HG02870 (cell line): Measurements from ENCODE around the gene DEPDC1B.
"Not testable (repeated sequence)": the region's sequence is repeated elsewhere in the genome, so short reads cannot be mapped to it uniquely, and the experiment has no call there.

Experiments used
- ATAC-seq: cut with Tn5 transposase; IDR thresholded peaks from one replicate; pipeline ENCODE4 v1.9.1; 2021; ENCODE audit warnings: mild to moderate bottlenecking, moderate library complexity; ENCODE audit not compliant: unreplicated experiment

DEPDC1B gene

GRCh38 chr5:60587312-60587711 is 112.7 kb downstream of the DEPDC1B start:
- ATAC-seq, result not testable (repeated sequence)

DNA sequence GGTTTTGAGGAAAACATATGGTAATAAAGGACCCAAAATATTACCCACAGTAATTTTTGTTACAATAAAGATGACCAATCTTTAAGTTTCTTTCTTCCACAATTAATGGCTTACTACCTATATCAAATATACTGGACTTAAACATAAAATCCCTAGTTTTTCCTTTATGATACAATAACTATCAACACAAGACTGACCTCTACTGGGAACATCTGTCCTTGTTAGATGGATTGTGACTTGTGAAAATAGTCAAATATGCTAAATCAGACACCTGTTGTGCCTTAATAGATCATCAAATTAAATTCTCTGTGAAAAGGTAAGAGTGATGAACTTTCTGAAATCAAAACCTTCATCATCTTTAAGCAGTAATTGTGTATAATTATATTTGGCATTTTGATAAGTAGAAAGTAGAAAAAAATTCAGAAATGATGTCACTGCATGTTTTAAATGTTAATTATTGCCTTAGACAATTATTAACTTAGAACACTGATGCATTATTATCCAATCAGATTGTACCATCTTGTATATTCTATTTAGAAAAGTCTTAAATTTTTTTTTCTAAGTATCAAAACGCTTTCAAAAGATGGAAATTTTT is 113.6 kb downstream of the DEPDC1B start:
- no peak for ATAC-seq

DNA sequence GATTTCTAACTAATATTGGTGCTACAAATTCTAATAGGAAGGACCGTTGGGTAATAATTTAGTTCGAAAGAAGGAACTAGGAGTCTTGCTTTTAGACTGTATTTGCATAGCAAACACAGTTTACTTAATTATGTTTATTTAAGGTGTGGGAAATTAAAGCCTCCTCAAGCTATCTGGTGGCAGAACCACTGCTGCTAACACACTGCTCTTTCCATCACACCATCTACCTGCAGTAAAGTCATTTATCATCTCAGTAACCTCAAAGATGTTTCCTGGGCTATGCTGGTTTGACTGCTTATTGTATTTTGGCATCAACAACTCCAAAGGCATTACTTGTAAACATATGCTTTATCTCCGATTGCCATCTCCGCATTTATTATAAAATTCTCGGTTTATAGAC is 114.3 kb downstream of the DEPDC1B start:
- no peak for ATAC-seq

- no peak for ATAC-seq
These were observed 115.7 kb downstream of the DEPDC1B start for GRCh38 chr5:60584304-60584703.

DNA sequence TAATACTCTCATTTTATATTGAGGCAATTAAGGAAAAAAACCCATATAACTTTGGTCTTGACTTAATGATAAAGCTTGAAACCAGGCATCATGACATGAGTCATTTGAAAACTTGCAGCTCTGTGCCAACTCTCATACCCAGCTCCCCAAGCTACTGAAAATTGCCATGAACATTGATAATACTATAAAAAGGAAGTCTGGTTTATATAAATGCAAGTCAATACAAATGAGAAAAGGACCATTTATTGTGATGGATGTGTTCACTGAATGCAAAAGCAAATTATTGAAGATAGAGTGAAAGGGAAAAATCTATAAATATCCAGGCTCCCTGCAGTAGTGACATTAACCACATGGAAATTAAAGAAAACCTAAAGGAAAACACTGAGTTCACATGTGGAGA is 116.3 kb downstream of the DEPDC1B start:
- ATAC-seq, result no peak

DNA sequence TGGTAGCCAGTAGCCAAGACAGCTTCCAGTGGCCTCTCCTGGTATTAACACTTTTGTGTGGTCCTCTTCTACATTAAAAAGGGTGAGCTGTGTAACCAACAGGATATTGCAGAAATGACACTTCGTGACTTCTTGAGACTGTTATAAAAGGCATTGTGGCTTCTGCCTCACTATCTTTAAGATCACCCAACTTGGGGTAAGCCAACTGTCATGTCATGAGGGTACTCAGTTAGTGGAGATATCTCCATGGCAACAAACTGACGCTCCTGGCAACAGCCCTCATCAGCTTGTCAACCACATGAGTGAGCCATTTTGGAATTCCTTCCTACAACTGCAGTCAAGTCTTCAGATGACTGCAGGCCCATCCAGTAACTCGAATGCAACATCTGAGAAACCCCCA is 121.7 kb downstream of the DEPDC1B start:
- no peak for ATAC-seq

DNA sequence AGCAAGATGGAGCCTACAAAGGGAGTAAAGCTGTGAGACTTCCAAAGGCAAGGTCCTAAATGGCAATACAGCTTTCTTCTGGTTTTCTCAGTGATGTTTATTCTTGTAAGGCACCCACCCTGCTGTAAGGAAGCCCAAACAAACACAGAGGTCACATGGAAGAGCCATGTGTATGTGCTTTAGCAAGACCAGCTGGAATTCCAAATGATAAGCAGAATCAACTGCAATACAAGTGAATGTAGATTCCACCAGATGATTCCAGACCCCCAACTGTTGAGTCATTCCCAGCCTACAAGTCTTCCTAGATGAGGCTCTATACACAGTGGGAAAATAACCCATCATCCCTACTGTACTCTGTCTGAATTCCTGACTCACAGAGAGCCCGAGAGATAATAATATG is 122.8 kb downstream of the DEPDC1B start:
- no peak for ATAC-seq

DNA sequence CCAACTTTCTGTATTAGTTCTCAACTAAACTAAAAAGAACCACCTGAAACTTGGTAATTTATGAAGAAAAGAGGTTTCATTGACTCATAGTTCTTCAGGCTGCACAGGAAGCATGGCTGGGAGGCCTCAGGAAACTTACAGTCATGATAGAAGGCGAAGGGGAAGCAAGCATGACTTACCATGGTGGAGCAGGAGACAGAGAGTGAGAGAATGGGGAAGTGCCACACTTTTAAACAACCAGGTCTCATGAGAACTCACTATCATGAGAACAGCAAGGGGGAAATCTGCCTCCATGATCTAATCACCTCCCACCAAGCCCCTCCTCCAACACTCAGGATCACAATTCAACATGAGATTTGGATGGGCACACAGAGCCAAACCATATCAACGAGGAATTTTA is 123.5 kb downstream of the DEPDC1B start:
- ATAC-seq, result no peak

DNA sequence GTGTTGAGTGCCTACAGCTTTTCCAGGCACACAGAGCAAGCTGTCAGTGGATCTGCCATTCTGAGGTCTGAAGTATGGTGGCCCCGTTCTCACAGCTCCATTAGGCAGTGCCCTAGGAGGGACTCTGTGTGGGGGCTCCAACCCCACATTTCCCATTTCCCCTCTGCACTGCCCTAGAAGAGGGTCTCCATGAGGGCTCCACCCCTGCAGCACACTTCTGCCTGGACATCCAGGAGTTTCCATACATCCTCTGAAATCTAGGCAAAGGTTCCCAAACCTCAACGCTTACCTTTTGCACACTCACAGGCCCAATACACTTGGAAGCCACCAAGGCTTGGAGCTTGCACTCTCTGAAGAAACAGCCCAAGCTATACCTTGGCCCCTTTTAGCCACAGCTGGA is 131.3 kb downstream of the DEPDC1B start:
- no peak for ATAC-seq

GRCh38 chr5:60563696-60564324 is 136.2 kb downstream of the DEPDC1B start:
- no peak for ATAC-seq

GRCh38 chr5:60553291-60553690 is 146.7 kb downstream of the DEPDC1B start:
- ATAC-seq, result not testable (repeated sequence)

DNA sequence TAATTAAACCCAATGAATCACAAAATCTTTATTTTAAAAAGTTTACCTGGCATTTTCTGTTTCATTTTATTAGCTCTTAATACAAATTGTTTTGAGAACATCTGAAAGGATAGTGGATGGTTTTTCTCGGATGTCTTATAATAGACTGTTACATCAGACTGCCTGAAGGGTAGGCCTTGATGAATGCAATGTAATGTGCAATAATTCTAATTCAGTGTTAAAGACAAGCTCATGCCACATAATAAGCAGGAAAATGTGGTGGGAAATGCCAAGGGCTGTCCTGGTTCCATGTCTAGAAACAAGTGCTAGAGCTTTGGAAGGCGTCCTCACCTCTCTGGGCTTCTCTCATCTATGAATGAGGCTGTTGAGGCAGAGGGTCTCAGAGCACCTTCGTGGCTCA is 148.1 kb downstream of the DEPDC1B start:
- ATAC-seq, result no peak

DNA sequence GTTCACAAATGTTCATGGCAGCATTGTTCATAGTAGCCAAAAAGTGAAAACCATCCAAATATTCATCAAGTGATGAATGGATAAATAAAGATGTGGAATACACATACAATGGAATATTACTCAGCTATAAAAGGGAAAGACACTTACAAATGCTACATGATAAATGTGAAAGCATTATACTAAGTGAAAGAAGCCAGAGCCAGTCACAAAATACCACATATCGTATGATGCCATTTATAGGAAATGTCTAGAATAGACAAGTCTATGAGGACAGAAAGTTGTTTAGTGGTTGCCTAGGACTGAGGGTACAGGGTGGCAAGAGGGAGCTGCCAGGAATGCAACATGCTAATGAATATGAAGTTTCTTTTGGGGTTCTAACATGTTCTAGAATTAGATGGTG is 148.7 kb downstream of the DEPDC1B start:
- no peak for ATAC-seq

DNA sequence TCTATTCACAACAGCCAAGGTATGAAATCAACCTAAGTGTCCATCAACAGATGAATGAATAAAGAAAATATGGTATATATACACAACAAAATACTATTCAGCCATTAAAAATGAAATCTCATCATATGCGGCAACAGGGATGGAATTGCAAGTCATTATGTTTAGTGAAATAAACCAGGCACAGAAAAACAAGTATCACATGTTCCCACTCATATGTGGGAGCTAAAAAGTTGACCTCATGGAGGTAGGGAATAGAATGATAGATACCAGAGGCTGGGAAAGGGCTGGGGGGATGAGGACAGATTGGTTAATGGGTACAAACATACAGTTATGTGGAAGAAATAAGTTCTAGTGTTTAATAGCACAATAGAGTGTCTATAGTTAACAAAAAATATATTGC is 149.7 kb downstream of the DEPDC1B start:
- ATAC-seq, result no peak

DNA sequence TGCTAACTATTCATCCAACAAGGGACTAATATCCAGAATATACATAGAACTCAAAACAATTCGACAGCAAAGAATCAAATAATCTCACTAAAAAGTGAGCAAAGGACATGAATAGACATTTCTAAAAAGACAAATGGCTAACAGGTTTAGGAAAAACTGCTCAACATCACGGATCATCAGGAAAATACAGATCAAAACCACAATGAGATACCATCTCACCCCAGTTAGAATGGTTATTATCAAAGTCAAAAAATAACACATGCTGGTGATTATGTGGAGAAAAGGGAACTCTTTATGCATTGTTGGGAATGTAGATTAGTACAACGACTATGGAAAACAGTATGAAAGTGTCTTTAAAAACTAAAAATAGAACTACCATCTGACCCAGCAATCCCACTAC is 150.1 kb downstream of the DEPDC1B start:
- ATAC-seq, result no peak
